Measurements from ENCODE around the gene SNAP25. TPM values are rescaled to one million over a fixed set of nuclear protein-coding genes. Genes with fewer than 3 reads are reported as not detected.

Gene SNAP25
- total RNA-seq, 1 experiment from 2014 or later: 0.05 TPM

GRCh38 chr20:10249822-10250221, 31.2 kb downstream of the SNAP25 start:
- DNase-seq (ENCODE audit: low read depth, low spot score): no peak
- in situ Hi-C loops (cut with HindIII; ENCODE audit: low pct_unique_long_range_greater_than_20kb, low sequenced_read_pairs): no loop called here

GRCh38 chr20:10250902-10251301, 32.3 kb downstream of the SNAP25 start:
- no peak for DNase-seq (ENCODE audit: low read depth, low spot score)
- in situ Hi-C loops (cut with HindIII; ENCODE audit: low pct_unique_long_range_greater_than_20kb, low sequenced_read_pairs): no loop called here

- DNase-seq (ENCODE audit: low read depth, low spot score): no peak
- in situ Hi-C loops (cut with HindIII; ENCODE audit: low pct_unique_long_range_greater_than_20kb, low sequenced_read_pairs): no loop called here
Measured at GRCh38 chr20:10253780-10254179, 35.1 kb downstream of the SNAP25 start.

GRCh38 chr20:10255846-10256245, 37.2 kb downstream of the SNAP25 start:
- DNase-seq (ENCODE audit: low read depth, low spot score): no peak
- in situ Hi-C loops (cut with HindIII; ENCODE audit: low pct_unique_long_range_greater_than_20kb, low sequenced_read_pairs): no loop called here

GRCh38 chr20:10259166-10259565, 40.5 kb downstream of the SNAP25 start:
- in situ Hi-C loops (cut with HindIII; ENCODE audit: low pct_unique_long_range_greater_than_20kb, low sequenced_read_pairs): no loop called here
- DNase-seq (ENCODE audit: low read depth, low spot score): no peak

- DNase-seq (ENCODE audit: low read depth, low spot score): no peak
- in situ Hi-C loops (cut with HindIII; ENCODE audit: low pct_unique_long_range_greater_than_20kb, low sequenced_read_pairs): no loop called here
Measured at GRCh38 chr20:10260316-10260715, 41.7 kb downstream of the SNAP25 start.

GRCh38 chr20:10261702-10262101, 43.1 kb downstream of the SNAP25 start:
- in situ Hi-C loops (cut with HindIII; ENCODE audit: low pct_unique_long_range_greater_than_20kb, low sequenced_read_pairs): no loop called here

GRCh38 chr20:10263385-10264165, 44.9 kb downstream of the SNAP25 start:
- in situ Hi-C loops (cut with HindIII; ENCODE audit: low pct_unique_long_range_greater_than_20kb, low sequenced_read_pairs): no loop called here
- DNase-seq (ENCODE audit: low read depth, low spot score): no peak

More at GRCh38 chr20:10261702-10262101, 43.1 kb downstream of the SNAP25 start:
- DNase-seq (ENCODE audit: low read depth, low spot score): no peak

GRCh38 chr20:10264166-10264558, 45.5 kb downstream of the SNAP25 start:
- in situ Hi-C loops (cut with HindIII; ENCODE audit: low pct_unique_long_range_greater_than_20kb, low sequenced_read_pairs): no loop called here
- no peak for DNase-seq (ENCODE audit: low read depth, low spot score)

GRCh38 chr20:10268636-10269035, 50.0 kb downstream of the SNAP25 start:
- DNase-seq (ENCODE audit: low read depth, low spot score): no peak
- in situ Hi-C loops (cut with HindIII; ENCODE audit: low pct_unique_long_range_greater_than_20kb, low sequenced_read_pairs): no loop called here

GRCh38 chr20:10270630-10271029, 52.0 kb downstream of the SNAP25 start:
- in situ Hi-C loops (cut with HindIII; ENCODE audit: low pct_unique_long_range_greater_than_20kb, low sequenced_read_pairs): no loop called here
- DNase-seq (ENCODE audit: low read depth, low spot score): no peak

- in situ Hi-C loops (cut with HindIII; ENCODE audit: low pct_unique_long_range_greater_than_20kb, low sequenced_read_pairs): no loop called here
- no peak for DNase-seq (ENCODE audit: low read depth, low spot score)
Measured at GRCh38 chr20:10271494-10272219, 53.0 kb downstream of the SNAP25 start.

GRCh38 chr20:10276878-10277580, 58.4 kb downstream of the SNAP25 start:
- DNase-seq (ENCODE audit: low read depth, low spot score): no peak
- in situ Hi-C loops (cut with HindIII; ENCODE audit: low pct_unique_long_range_greater_than_20kb, low sequenced_read_pairs): no loop called here

GRCh38 chr20:10277616-10278015, 59.0 kb downstream of the SNAP25 start:
- DNase-seq (ENCODE audit: low read depth, low spot score): no peak
- in situ Hi-C loops (cut with HindIII; ENCODE audit: low pct_unique_long_range_greater_than_20kb, low sequenced_read_pairs): no loop called here

GRCh38 chr20:10278412-10278811, 59.8 kb downstream of the SNAP25 start:
- no peak for DNase-seq (ENCODE audit: low read depth, low spot score)
- in situ Hi-C loops (cut with HindIII; ENCODE audit: low pct_unique_long_range_greater_than_20kb, low sequenced_read_pairs): no loop called here

- in situ Hi-C loops (cut with HindIII; ENCODE audit: low pct_unique_long_range_greater_than_20kb, low sequenced_read_pairs): no loop called here
- DNase-seq (ENCODE audit: low read depth, low spot score): no peak
Measured at GRCh38 chr20:10280018-10280908, 61.6 kb downstream of the SNAP25 start.

GRCh38 chr20:10281911-10282310, 63.3 kb downstream of the SNAP25 start:
- no peak for DNase-seq (ENCODE audit: low read depth, low spot score)
- in situ Hi-C loops (cut with HindIII; ENCODE audit: low pct_unique_long_range_greater_than_20kb, low sequenced_read_pairs): no loop called here
